Measurements from ENCODE around the gene WDR86.

- TF ChIP-seq SMAD3 (CRISPR knock-in tag; IDR thresholded peaks at IDR 0.05; ENCODE audit: borderline replicate concordance): no peak
- no peak for TF ChIP-seq CTCF (IDR thresholded peaks at IDR 0.05)
- TF ChIP-seq ATF3 (CRISPR knock-in tag; conservative IDR thresholded peaks at IDR 0.05): no peak
- no peak for TF ChIP-seq TCF7 (CRISPR knock-in tag; IDR thresholded peaks at IDR 0.05; ENCODE audit: low read depth)
- no peak for TF ChIP-seq CREM (CRISPR knock-in tag; IDR thresholded peaks at IDR 0.05)
- TF ChIP-seq USF1 (CRISPR knock-in tag; IDR thresholded peaks at IDR 0.05): no peak
- TF ChIP-seq OVOL2 (CRISPR knock-in tag; IDR thresholded peaks at IDR 0.05; ENCODE audit: borderline replicate concordance): no peak
Measured at GRCh38 chr7:151451626-151452571, 42.1 kb upstream of the WDR86 start.
